Activated T-cell treated with anti-CD3 and anti-CD28 coated beads, Interleukin-2, amount 50 U/mL, for 24 hours (primary cell): Measurements from ENCODE around the gene HERC4.
A peak's percentile ranks its signal among the peaks of the same experiment; 100 is the strongest.

Experiments used
- DNase-seq: peaks from one replicate; pipeline ENCODE4 v3.0.0-alpha.2; 2020
- H3K27ac Mint-ChIP-seq: 2 replicates; pipeline ENCODE4 v1.8.0; 2020; ENCODE audit warnings: mild to moderate bottlenecking, mixed read lengths
- H3K27me3 Mint-ChIP-seq: 2 replicates; pipeline ENCODE4 v1.8.0; 2020; ENCODE audit warnings: mixed read lengths
- H3K36me3 Mint-ChIP-seq: 2 replicates; pipeline ENCODE4 v1.8.0; 2020; ENCODE audit warnings: low read depth, mixed read lengths
- H3K4me1 Mint-ChIP-seq: 2 replicates; pipeline ENCODE4 v1.8.0; 2020; ENCODE audit warnings: low read depth, mixed read lengths
- H3K4me3 Mint-ChIP-seq: 2 replicates; pipeline ENCODE4 v1.8.0; 2020; ENCODE audit warnings: mild to moderate bottlenecking, moderate library complexity, mixed read lengths
- H3K9me3 Mint-ChIP-seq: 2 replicates; pipeline ENCODE4 v1.8.0; 2020; ENCODE audit warnings: mixed read lengths

The HERC4 gene

GRCh38 chr10:68074775-68075549 is at the start of gene HERC4:
Gene HERC4, minus strand, starts transcription at chr10:68075283. Its CDS starts 2,175 bp downstream, at chr10:68073108.
- peaks cover 37% of the 10 kb centered on the region for H3K36me3 Mint-ChIP-seq
- H3K27me3 Mint-ChIP-seq, result no peaks in the 10 kb centered on the region
- peaks cover 39% of the 10 kb centered on the region for H3K4me1 Mint-ChIP-seq
- peak within 1 kb of the TSS; percentile 96 for H3K27ac Mint-ChIP-seq
- no peaks in the 10 kb centered on the region for H3K9me3 Mint-ChIP-seq
- peak; percentile 92 for DNase-seq
- H3K4me3 Mint-ChIP-seq, result peak within 1 kb of the TSS; percentile 96

- Mint-ChIP-seq H3K27me3 (no peaks in the 10 kb centered on the region), H3K4me3 (no peak overlapping the region), H3K4me1 (no peaks in the 10 kb centered on the region), H3K36me3 (no peaks in the 10 kb centered on the region), H3K9me3 (no peaks in the 10 kb centered on the region), H3K27ac (no peak overlapping the region)
- DNase-seq, result no peak
These were observed 49.6 kb upstream of the HERC4 start for GRCh38 chr10:68124718-68125117.

- Mint-ChIP-seq H3K27me3 (no peaks in the 10 kb centered on the region), H3K9me3 (no peaks in the 10 kb centered on the region), H3K27ac (no peak overlapping the region), H3K36me3 (no peaks in the 10 kb centered on the region), H3K4me1 (no peaks in the 10 kb centered on the region), H3K4me3 (no peak overlapping the region)
- DNase-seq, result no peak
These were observed 46.8 kb upstream of the HERC4 start for GRCh38 chr10:68121852-68122251.

- no peak for DNase-seq
- H3K36me3 Mint-ChIP-seq, result no peaks in the 10 kb centered on the region
- H3K4me3 Mint-ChIP-seq, result no peak overlapping the region
- no peaks in the 10 kb centered on the region for H3K9me3 Mint-ChIP-seq
- no peak overlapping the region for H3K27ac Mint-ChIP-seq
- no peaks in the 10 kb centered on the region for H3K27me3 Mint-ChIP-seq
- no peaks in the 10 kb centered on the region for H3K4me1 Mint-ChIP-seq
These were observed 46.1 kb upstream of the HERC4 start for GRCh38 chr10:68121020-68121743.

GRCh38 chr10:68118657-68119056 is 43.6 kb upstream of the HERC4 start:
- no peak for DNase-seq
- Mint-ChIP-seq H3K36me3 (no peaks in the 10 kb centered on the region), H3K4me1 (no peaks in the 10 kb centered on the region), H3K9me3 (no peaks in the 10 kb centered on the region), H3K4me3 (no peak overlapping the region), H3K27me3 (peaks cover 2% of the 10 kb centered on the region), H3K27ac (no peak overlapping the region)

GRCh38 chr10:68112837-68113236 is 37.8 kb upstream of the HERC4 start:
- H3K36me3 Mint-ChIP-seq, result no peaks in the 10 kb centered on the region
- no peak overlapping the region for H3K4me3 Mint-ChIP-seq
- H3K27me3 Mint-ChIP-seq, result peaks cover 8% of the 10 kb centered on the region
- no peak overlapping the region for H3K27ac Mint-ChIP-seq
- H3K4me1 Mint-ChIP-seq, result no peaks in the 10 kb centered on the region
- no peak for DNase-seq
- no peaks in the 10 kb centered on the region for H3K9me3 Mint-ChIP-seq

- H3K4me1 Mint-ChIP-seq, result no peaks in the 10 kb centered on the region
These were observed 36.5 kb upstream of the HERC4 start for GRCh38 chr10:68111584-68111983.

GRCh38 chr10:68110027-68110426 is 34.9 kb upstream of the HERC4 start:
- no peak overlapping the region for H3K4me3 Mint-ChIP-seq
- H3K27me3 Mint-ChIP-seq, result peaks cover 5% of the 10 kb centered on the region
- peaks cover 2% of the 10 kb centered on the region for H3K4me1 Mint-ChIP-seq

More at GRCh38 chr10:68111584-68111983, 36.5 kb upstream of the HERC4 start:
- peaks cover 8% of the 10 kb centered on the region for H3K27me3 Mint-ChIP-seq
- H3K27ac Mint-ChIP-seq, result no peak overlapping the region
- DNase-seq, result no peak
- no peaks in the 10 kb centered on the region for H3K36me3 Mint-ChIP-seq
- no peaks in the 10 kb centered on the region for H3K9me3 Mint-ChIP-seq
- H3K4me3 Mint-ChIP-seq, result no peak overlapping the region

GRCh38 chr10:68109331-68109730 is 34.2 kb upstream of the HERC4 start, which contains the start of gene MYPN:
Gene MYPN, plus strand, starts transcription at chr10:68109488. Its CDS starts 11,951 bp downstream, at chr10:68121439.
- no peaks in the 10 kb centered on the region for H3K9me3 Mint-ChIP-seq
- H3K4me3 Mint-ChIP-seq, result no peak within 1 kb of the TSS
- H3K27ac Mint-ChIP-seq, result no peak within 1 kb of the TSS
- H3K36me3 Mint-ChIP-seq, result no peaks in the 10 kb centered on the region
- peaks cover 2% of the 10 kb centered on the region for H3K4me1 Mint-ChIP-seq
- DNase-seq, result no peak
- peaks cover 5% of the 10 kb centered on the region for H3K27me3 Mint-ChIP-seq

More at GRCh38 chr10:68110027-68110426, 34.9 kb upstream of the HERC4 start:
- Mint-ChIP-seq H3K27ac (no peak overlapping the region), H3K36me3 (no peaks in the 10 kb centered on the region), H3K9me3 (no peaks in the 10 kb centered on the region)
- no peak for DNase-seq

- Mint-ChIP-seq H3K27ac (no peak overlapping the region), H3K4me1 (peaks cover 2% of the 10 kb centered on the region), H3K4me3 (no peak overlapping the region), H3K36me3 (no peaks in the 10 kb centered on the region), H3K27me3 (peaks cover 5% of the 10 kb centered on the region), H3K9me3 (no peaks in the 10 kb centered on the region)
- no peak for DNase-seq
These were observed 33.6 kb upstream of the HERC4 start for GRCh38 chr10:68108653-68109052.

- H3K4me1 Mint-ChIP-seq, result peaks cover 2% of the 10 kb centered on the region
- no peaks in the 10 kb centered on the region for H3K36me3 Mint-ChIP-seq
- no peak overlapping the region for H3K27ac Mint-ChIP-seq
- no peak overlapping the region for H3K4me3 Mint-ChIP-seq
- no peak for DNase-seq
- H3K9me3 Mint-ChIP-seq, result no peaks in the 10 kb centered on the region
- peaks cover 5% of the 10 kb centered on the region for H3K27me3 Mint-ChIP-seq
These were observed 33.0 kb upstream of the HERC4 start for GRCh38 chr10:68108051-68108450.

GRCh38 chr10:68107651-68108050 is 32.6 kb upstream of the HERC4 start:
- Mint-ChIP-seq H3K4me3 (no peak overlapping the region), H3K36me3 (no peaks in the 10 kb centered on the region), H3K27ac (no peak overlapping the region), H3K4me1 (peaks cover 2% of the 10 kb centered on the region), H3K27me3 (peaks cover 5% of the 10 kb centered on the region), H3K9me3 (no peaks in the 10 kb centered on the region)
- no peak for DNase-seq

GRCh38 chr10:68106656-68107055 is 31.6 kb upstream of the HERC4 start:
- H3K4me1 Mint-ChIP-seq, result peaks cover 2% of the 10 kb centered on the region
- H3K27me3 Mint-ChIP-seq, result peaks cover 5% of the 10 kb centered on the region
- H3K9me3 Mint-ChIP-seq, result no peaks in the 10 kb centered on the region
- no peak overlapping the region for H3K27ac Mint-ChIP-seq
- DNase-seq, result no peak
- no peak overlapping the region for H3K4me3 Mint-ChIP-seq
- no peaks in the 10 kb centered on the region for H3K36me3 Mint-ChIP-seq

- H3K4me1 Mint-ChIP-seq, result peaks cover 2% of the 10 kb centered on the region
- H3K4me3 Mint-ChIP-seq, result no peak overlapping the region
- H3K9me3 Mint-ChIP-seq, result no peaks in the 10 kb centered on the region
- H3K27me3 Mint-ChIP-seq, result peaks cover 5% of the 10 kb centered on the region
- no peak overlapping the region for H3K27ac Mint-ChIP-seq
- no peaks in the 10 kb centered on the region for H3K36me3 Mint-ChIP-seq
- no peak for DNase-seq
These were observed 30.7 kb upstream of the HERC4 start for GRCh38 chr10:68105820-68106219.

GRCh38 chr10:68103901-68104300 is 28.8 kb upstream of the HERC4 start:
- no peaks in the 10 kb centered on the region for H3K27me3 Mint-ChIP-seq
- peaks cover 2% of the 10 kb centered on the region for H3K4me1 Mint-ChIP-seq
- DNase-seq, result no peak
- no peaks in the 10 kb centered on the region for H3K36me3 Mint-ChIP-seq
- H3K9me3 Mint-ChIP-seq, result no peaks in the 10 kb centered on the region
- no peak overlapping the region for H3K4me3 Mint-ChIP-seq
- no peak overlapping the region for H3K27ac Mint-ChIP-seq
